HCT116 (cell line): ENCODE results near the gene NRXN2. TPM values are rescaled to one million over a fixed set of nuclear protein-coding genes. Genes with fewer than 3 reads are reported as not detected.

Experiments
- ATAC-seq: fragments of 200-7000 bp; cut with Tn5 transposase; 2 replicates; pipeline ENCODE4 v1.9.1; 2020; ENCODE audit warnings: mild to moderate bottlenecking, moderate library complexity
- BruUV-seq: library from RNA; stranded (reverse); fragments of 400-500 nt; replicated peaks from 2 replicates; lab custom pipeline; 2021; lab: Mats Ljungman, UMichigan
- CTCF ChIA-PET: fragments of 300-600 bp; sonication (Branson Sonifier 250); formaldehyde crosslinking; loops from one replicate; lab custom pipeline; 2021; ENCODE audit warnings: antibody characterized with exemption; lab: Charles Lee
- POLR2A ChIA-PET: fragments of 300-600, 350-600 bp; sonication (Branson Sonifier 250); formaldehyde crosslinking; loops from one replicate; lab custom pipeline; 2021; ENCODE audit warnings: antibody characterized with exemption; lab: Charles Lee
- RAD21 ChIA-PET, 2 experiments: fragments of 300-600 bp; sonication (Branson Sonifier 250); formaldehyde crosslinking; loops; one replicate each; lab custom pipeline; 2023; ENCODE audit warnings: low total read pairs in 2 of 2; ENCODE audit not compliant: uncharacterized antibody in 2 of 2, unreplicated experiment in 2 of 2, low non-redundant PET in 1 of 2; lab: Charles Lee
- DNase-seq: peaks from one replicate; pipeline ENCODE4 v3.0.0-alpha.2; 2010; ENCODE audit warnings: low read depth, low spot score
- H2AFZ ChIP-seq: fragments of 200-600 bp; shearing (Covaris generic), sonication (generic); 2 replicates; pipeline ENCODE4 v1.6.1; 2017; ENCODE audit warnings: low read depth, mixed run types, mixed read lengths, antibody characterized with exemption, low read length; ENCODE audit not compliant: poor library complexity, severe bottlenecking
- H3K27ac ChIP-seq: 2 replicates; pipeline ENCODE4 v1.5.1; 2012; ENCODE audit warnings: low read depth, low read length
- H3K27me3 ChIP-seq: fragments of 200-600 bp; sonication (generic); 2 replicates; pipeline ENCODE4 v1.6.1; 2016; ENCODE audit warnings: mixed run types, low read length, mixed read lengths; ENCODE audit not compliant: insufficient read depth
- H3K36me3 ChIP-seq, 2 experiments: fragments of 200-500 bp in 1 of 2; fragments of 200-600 bp in 1 of 2; sonication (Bioruptor generic) in 1 of 2; sonication (generic) in 1 of 2; 2 replicates each; pipeline versions ENCODE4 v1.5.1 to v1.6.1; 2014 to 2016; ENCODE audit warnings: low read length in 2 of 2, inconsistent platforms in 1 of 2, mixed read lengths in 1 of 2, mixed run types in 1 of 2; ENCODE audit not compliant: insufficient read depth in 2 of 2, control insufficient read depth in 1 of 2
- H3K4me1 ChIP-seq, 2 experiments: fragments of 200-600 bp in 1 of 2; sonication (generic) in 1 of 2; 2 replicates each; pipeline versions ENCODE4 v1.5.1 to v1.6.1; 2012 to 2017; ENCODE audit warnings: low read length in 2 of 2, inconsistent platforms in 1 of 2, mild to moderate bottlenecking in 1 of 2, mixed read lengths in 1 of 2, mixed run types in 1 of 2, moderate library complexity in 1 of 2; ENCODE audit not compliant: insufficient read depth in 2 of 2, control insufficient read depth in 1 of 2
- H3K4me2 ChIP-seq: fragments of 200-600 bp; sonication (generic); 2 replicates; pipeline ENCODE4 v1.6.1; 2017; ENCODE audit warnings: mixed run types, low read length, mixed read lengths
- H3K4me3 ChIP-seq, 2 experiments: fragments of 200-600 bp in 1 of 2; sonication (generic) in 1 of 2; replicated peaks in 1 of 2; 2 replicates each; pipeline ENCODE4 v1.5.1; 2011 to 2016; ENCODE audit warnings: low read length in 2 of 2, control low read depth in 1 of 2, low read depth in 1 of 2, mild to moderate bottlenecking in 1 of 2, mixed read lengths in 1 of 2, mixed run types in 1 of 2
- H3K79me2 ChIP-seq: fragments of 200-600 bp; sonication (generic); 2 replicates; pipeline ENCODE4 v1.6.1; 2017; ENCODE audit warnings: mild to moderate bottlenecking, mixed run types, low read length, moderate library complexity, mixed read lengths; ENCODE audit not compliant: insufficient read depth
- H3K9ac ChIP-seq: fragments of 200-600 bp; sonication (generic); 2 replicates; pipeline ENCODE4 v1.6.1; 2016; ENCODE audit warnings: low read length, mixed read lengths
- H3K9me2 ChIP-seq: fragments of 200-600 bp; sonication (generic), shearing (Covaris generic); 2 replicates; pipeline ENCODE4 v1.6.1; 2017; ENCODE audit warnings: mixed run types, mild to moderate bottlenecking, moderate library complexity; ENCODE audit not compliant: insufficient read depth
- H3K9me3 ChIP-seq, 2 experiments: fragments of 200-500 bp in 1 of 2; fragments of 200-600 bp in 1 of 2; sonication (Bioruptor generic) in 1 of 2; sonication (generic) in 1 of 2; 2 replicates each; pipeline ENCODE4 v1.6.1; 2014 to 2017; ENCODE audit warnings: low read length in 2 of 2, mixed read lengths in 2 of 2, inconsistent platforms in 1 of 2, low read depth in 1 of 2, mild to moderate bottlenecking in 1 of 2, mixed run types in 1 of 2, moderate library complexity in 1 of 2; ENCODE audit not compliant: control insufficient read depth in 1 of 2, insufficient read depth in 1 of 2
- H4K20me1 ChIP-seq: fragments of 200-600 bp; sonication (generic), shearing (Covaris generic); 2 replicates; pipeline ENCODE4 v1.6.1; 2017; ENCODE audit warnings: mixed run types, mild to moderate bottlenecking, moderate library complexity; ENCODE audit not compliant: insufficient read depth
- CBX3 ChIP-seq: IDR thresholded peaks from 2 replicates; pipeline ENCODE4 v1.6.1; 2012; ENCODE audit warnings: low read depth
- ELF1 ChIP-seq: IDR thresholded peaks from 2 replicates; pipeline ENCODE4 v1.6.1; 2012; ENCODE audit warnings: low read depth, borderline replicate concordance
- EZH2 ChIP-seq: fragments of 200-600 bp; sonication (generic); IDR thresholded peaks from 2 replicates; pipeline ENCODE4 v1.6.1; 2017; ENCODE audit warnings: antibody characterized with exemption, mixed run types
- FOSL1 ChIP-seq: IDR thresholded peaks from 2 replicates; pipeline ENCODE4 v1.6.1; 2012; ENCODE audit warnings: low read depth
- JUND ChIP-seq: IDR thresholded peaks from 2 replicates; pipeline ENCODE4 v1.6.1; 2012
- MAX ChIP-seq: IDR thresholded peaks from 2 replicates; pipeline ENCODE4 v1.6.1; 2012
- POLR2A ChIP-seq: IDR thresholded peaks from 2 replicates; pipeline ENCODE4 v1.7.0; 2011; ENCODE audit warnings: borderline replicate concordance; ENCODE audit not compliant: insufficient read depth, insufficient read length; ENCODE audit errors: extremely low read depth
- POLR2AphosphoS5 ChIP-seq: IDR thresholded peaks from 2 replicates; pipeline ENCODE4 v1.6.1; 2011; ENCODE audit warnings: mild to moderate bottlenecking, low read depth, low read length, moderate library complexity
- SIN3A ChIP-seq: IDR thresholded peaks from 2 replicates; pipeline ENCODE4 v1.6.1; 2012; ENCODE audit warnings: low read depth
- SRF ChIP-seq: IDR thresholded peaks from 2 replicates; pipeline ENCODE4 v1.6.1; 2012; ENCODE audit warnings: low read depth
- YY1 ChIP-seq: IDR thresholded peaks from 2 replicates; pipeline ENCODE4 v1.6.1; 2011; ENCODE audit warnings: low read length, low read depth, moderate library complexity, mild to moderate bottlenecking; ENCODE audit not compliant: insufficient replicate concordance; ENCODE audit errors: extremely low read depth
- ZBTB33 ChIP-seq: IDR thresholded peaks from 2 replicates; pipeline ENCODE4 v1.6.1; 2011; ENCODE audit warnings: mild to moderate bottlenecking, low read length, moderate library complexity; ENCODE audit not compliant: insufficient replicate concordance; ENCODE audit errors: extremely low read depth
- ZFX ChIP-seq: fragments of 450-650 bp; IDR thresholded peaks from 2 replicates; pipeline ENCODE4 v1.6.1; 2017
- intact Hi-C: fragments of 100-400 bp; cut with micrococcal nuclease; formaldehyde crosslinking; loops from 2 replicates; pipeline ENCODE4 v1.10.0; 2022
- total RNA-seq: library from RNA; stranded (reverse); gene quantifications from one replicate; pipeline ENCODE4 v1.2.1, GENCODE V29; 2021; ENCODE audit not compliant: unreplicated experiment
- TF ChIP-seq, protein P1 (sequence below): IDR thresholded peaks from 2 replicates; pipeline ENCODE4 v1.6.1; 2012
- TF ChIP-seq, protein P2 (sequence below), 3 experiments: fragments of 200-600 bp in 1 of 3; sonication (generic) in 1 of 3; IDR thresholded peaks in 2 of 3; conservative IDR thresholded peaks in 1 of 3; 2 replicates each; pipeline ENCODE4 v1.5.1; 2012 to 2017; ENCODE audit warnings: low read depth in 2 of 3, low read length in 2 of 3, antibody characterized with exemption in 1 of 3, borderline replicate concordance in 1 of 3, control low read depth in 1 of 3, mild to moderate bottlenecking in 1 of 3, mixed read lengths in 1 of 3, mixed run types in 1 of 3, moderate library complexity in 1 of 3; ENCODE audit not compliant: insufficient read depth in 1 of 3

NRXN2 gene
- total RNA-seq, 1 experiment from 2014 or later: 1.5 TPM

DNA sequence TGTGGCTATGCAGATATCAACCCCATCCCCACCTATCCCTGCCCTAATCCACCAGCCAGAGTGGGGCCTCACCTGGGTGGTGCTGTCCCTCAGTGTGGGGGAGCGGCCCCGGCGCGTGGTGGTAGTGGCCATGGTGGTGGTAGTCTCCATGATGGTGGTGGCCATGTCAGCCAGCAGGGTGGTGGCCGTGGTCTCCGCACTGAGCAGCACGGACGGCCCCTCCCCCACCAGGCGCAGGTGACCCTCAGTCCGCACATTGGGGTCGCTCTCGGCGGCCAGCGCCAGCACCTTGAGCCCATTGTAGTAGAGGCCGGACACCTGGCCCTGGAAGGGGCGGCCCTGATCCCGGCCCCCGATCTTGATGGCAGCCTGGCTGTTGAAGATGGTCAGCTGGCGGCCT lies 100.3 kb downstream of the NRXN2 start:
- TF ChIP-seq POLR2AphosphoS5: no peak
- TF ChIP-seq FOSL1: no peak
- no peak for TF ChIP-seq JUND
- TF ChIP-seq EZH2: no peak
- no peak for TF ChIP-seq YY1
- TF ChIP-seq ELF1: no peak
- TF ChIP-seq SIN3A: no peak
- Histone ChIP-seq H3K4me3 (no peak overlapping the region), H3K27me3 (no peaks in the 10 kb centered on the region), H4K20me1 (no peaks in the 10 kb centered on the region), H2AFZ (no peak overlapping the region), H3K9me2 (no peaks in the 10 kb centered on the region), H3K27ac (no peak overlapping the region), H3K9me3 (no peaks in the 10 kb centered on the region), H3K4me1 (peaks cover 0 to 9% of the 10 kb centered on the region in 2 experiments; a peak in 1 of 4 replicates), H3K36me3 (no peaks in the 10 kb centered on the region), H3K9ac (no peak overlapping the region), H3K79me2 (no peaks in the 10 kb centered on the region), H3K4me2 (no peak overlapping the region)
- CTCF ChIA-PET: no interaction called here
- no TSS peak for BruUV-seq
- no peak for DNase-seq
- POLR2A ChIA-PET: no interaction called here
- ATAC-seq: no peak
- RAD21 ChIA-PET: no interaction called here
- intact Hi-C loops: no loop called here

DNA sequence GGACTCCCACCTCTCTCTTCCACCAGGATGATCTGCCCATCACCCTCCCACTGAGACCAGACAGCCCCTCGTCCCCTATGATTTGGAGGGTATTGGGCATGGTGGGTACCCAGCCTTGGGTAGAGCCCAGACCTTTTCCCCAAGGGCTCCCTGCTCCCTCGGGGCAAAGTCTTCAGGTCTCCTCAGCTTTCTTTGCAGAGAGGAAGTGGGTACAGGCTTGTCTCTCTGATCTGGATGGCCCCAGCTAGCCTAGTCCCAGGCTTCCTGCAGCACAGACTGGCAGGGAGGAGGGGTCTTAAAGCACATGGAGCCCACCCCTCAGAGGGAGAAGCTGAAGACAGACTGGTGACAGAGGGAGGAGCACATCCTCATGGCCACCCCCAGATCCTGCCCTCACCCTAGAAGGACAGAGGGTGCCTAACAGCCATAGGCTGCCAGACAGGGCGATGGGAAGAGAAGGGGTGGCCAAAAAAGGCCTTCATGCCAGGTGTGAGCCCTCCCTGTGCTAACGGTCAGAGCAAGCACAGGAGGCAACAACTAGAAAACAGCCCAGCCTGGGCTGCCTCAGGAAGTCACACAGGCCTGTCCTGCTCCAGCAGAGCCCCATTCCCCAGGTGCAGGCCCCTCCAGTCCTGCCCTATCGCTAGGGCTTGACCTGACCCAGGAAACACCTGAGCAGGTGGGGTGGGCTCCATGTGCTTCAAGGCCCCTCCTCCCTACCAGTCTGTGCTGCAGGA lies 101.5 kb downstream of the NRXN2 start:
- Histone ChIP-seq H3K9me2 (no peaks in the 10 kb centered on the region), H4K20me1 (no peaks in the 10 kb centered on the region), H3K4me2 (no peak overlapping the region)
- no peak for ATAC-seq
- intact Hi-C loops: no loop called here
- TF ChIP-seq SRF (no peak), MAX (no peak), ZFX (no peak), EZH2 (no peak), CBX3 (no peak), ZBTB33 (no peak), JUND (no peak), POLR2A (no peak)
- TF ChIP-seq, protein P1, sequence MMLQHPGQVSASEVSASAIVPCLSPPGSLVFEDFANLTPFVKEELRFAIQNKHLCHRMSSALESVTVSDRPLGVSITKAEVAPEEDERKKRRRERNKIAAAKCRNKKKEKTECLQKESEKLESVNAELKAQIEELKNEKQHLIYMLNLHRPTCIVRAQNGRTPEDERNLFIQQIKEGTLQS: no peak
- TF ChIP-seq, protein P2, sequence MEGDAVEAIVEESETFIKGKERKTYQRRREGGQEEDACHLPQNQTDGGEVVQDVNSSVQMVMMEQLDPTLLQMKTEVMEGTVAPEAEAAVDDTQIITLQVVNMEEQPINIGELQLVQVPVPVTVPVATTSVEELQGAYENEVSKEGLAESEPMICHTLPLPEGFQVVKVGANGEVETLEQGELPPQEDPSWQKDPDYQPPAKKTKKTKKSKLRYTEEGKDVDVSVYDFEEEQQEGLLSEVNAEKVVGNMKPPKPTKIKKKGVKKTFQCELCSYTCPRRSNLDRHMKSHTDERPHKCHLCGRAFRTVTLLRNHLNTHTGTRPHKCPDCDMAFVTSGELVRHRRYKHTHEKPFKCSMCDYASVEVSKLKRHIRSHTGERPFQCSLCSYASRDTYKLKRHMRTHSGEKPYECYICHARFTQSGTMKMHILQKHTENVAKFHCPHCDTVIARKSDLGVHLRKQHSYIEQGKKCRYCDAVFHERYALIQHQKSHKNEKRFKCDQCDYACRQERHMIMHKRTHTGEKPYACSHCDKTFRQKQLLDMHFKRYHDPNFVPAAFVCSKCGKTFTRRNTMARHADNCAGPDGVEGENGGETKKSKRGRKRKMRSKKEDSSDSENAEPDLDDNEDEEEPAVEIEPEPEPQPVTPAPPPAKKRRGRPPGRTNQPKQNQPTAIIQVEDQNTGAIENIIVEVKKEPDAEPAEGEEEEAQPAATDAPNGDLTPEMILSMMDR (IDR thresholded peaks at IDR 0.05 in 2 of 3, conservative IDR thresholded peaks at IDR 0.05 in 1 of 3; ENCODE audit: borderline replicate concordance in 1 of 3, insufficient read depth in 1 of 3, low read depth in 2 of 3, low read length in 2 of 3): no peak
- TF ChIP-seq, all 23 proteins: peak for 0
- Histone ChIP-seq H3K36me3 (no peaks in the 10 kb centered on the region), H3K27ac (no peak overlapping the region), H3K4me3 (no peak overlapping the region), H2AFZ (no peak overlapping the region), H3K9ac (no peak overlapping the region), H3K4me1 (peaks cover 0 to 9% of the 10 kb centered on the region in 2 experiments; a peak in 1 of 4 replicates), H3K79me2 (no peaks in the 10 kb centered on the region), H3K9me3 (no peaks in the 10 kb centered on the region), H3K27me3 (no peaks in the 10 kb centered on the region)
- BruUV-seq: no TSS peak
- RAD21 ChIA-PET: no interaction called here
- POLR2A ChIA-PET: no interaction called here
- CTCF ChIA-PET: interaction anchor here (1.0 kb wide), 1 partner anchor 9 kb away, joined by 5 read pairs; no protein-coding TSS in a partner anchor
- no peak for DNase-seq
